OCI-LY1 (cell line): ENCODE measurements around the gene SLC28A1.

Experiments
- CTCF ChIP-seq: fragments of 200-600 bp; sonication (generic), shearing (Covaris generic); IDR thresholded peaks from 2 replicates; pipeline ENCODE4 v1.5.1; 2017; ENCODE audit warnings: mild to moderate bottlenecking, antibody characterized with exemption, low read length, moderate library complexity, mixed read lengths
- EZH2 ChIP-seq: fragments of 200-600 bp; sonication (generic), shearing (Covaris generic); IDR thresholded peaks from 2 replicates; pipeline ENCODE4 v1.8.0; 2017; ENCODE audit warnings: borderline replicate concordance, mixed run types, mild to moderate bottlenecking, antibody characterized with exemption, low read length, moderate library complexity, mixed read lengths

GRCh38 chr15:84856731-84857417 is 27.6 kb upstream of the SLC28A1 start:
- TF ChIP-seq EZH2 (no peak), CTCF (no peak)
